ENCODE results near the gene PPAN. TPM values are rescaled to one million over a fixed set of nuclear protein-coding genes. Genes with fewer than 3 reads are reported as not detected.

Gene PPAN
- polyA plus RNA-seq, 6 donors from 2014 or later = 7.8 to 30.7 (median 15.1) TPM

Other genes starting within 250 kb of the PPAN start
- gene OLFM2, start 169.8 kb upstream of the PPAN start, polyA plus RNA-seq (ENCODE audit: low read depth in 6 of 6) = not detected
- gene COL5A3, start 95.9 kb upstream of the PPAN start, polyA plus RNA-seq (ENCODE audit: low read depth in 6 of 6) = not detected
- gene RDH8, start 92.9 kb upstream of the PPAN start, polyA plus RNA-seq (ENCODE audit: low read depth in 6 of 6) = not detected
- 10 to 100 TPM; 14.7 to 37.0 (median 23.8) TPM for gene SHFL, start 20.0 kb upstream of the PPAN start, polyA plus RNA-seq (ENCODE audit: low read depth in 6 of 6)
- gene ANGPTL6, start 3.7 kb upstream of the PPAN start, polyA plus RNA-seq (ENCODE audit: low read depth in 6 of 6) = 1 to 10 TPM in 1 of 6 donors, under 1 TPM in 3, not detected in 2; 0.39 to 1.1 (median 0.65) TPM
- 1 to 10 TPM in 3 of 6 donors, under 1 TPM in 3; 0.69 to 1.2 (median 0.92) TPM for gene P2RY11, start 5.3 kb downstream of the PPAN start, polyA plus RNA-seq (ENCODE audit: low read depth in 6 of 6)
- gene EIF3G, start 13.5 kb downstream of the PPAN start, polyA plus RNA-seq (ENCODE audit: low read depth in 6 of 6) = 100 to 1,000 TPM; 141 to 177 (median 159) TPM
- gene DNMT1, start 88.6 kb downstream of the PPAN start, polyA plus RNA-seq (ENCODE audit: low read depth in 6 of 6) = 10 to 100 TPM; 13.9 to 56.7 (median 31.3) TPM
- gene S1PR2, start 125.0 kb downstream of the PPAN start, polyA plus RNA-seq (ENCODE audit: low read depth in 6 of 6) = under 1 TPM in 4 of 6 donors, not detected in 2; 0.06 to 0.21 (median 0.16) TPM
- gene MRPL4, start 145.9 kb downstream of the PPAN start, polyA plus RNA-seq (ENCODE audit: low read depth in 6 of 6) = 10 to 100 TPM; 23.7 to 34.3 (median 27.4) TPM
- 1 to 10 TPM in 5 of 6 donors, not detected in 1; 2.5 to 4.9 (median 3.8) TPM for gene ICAM1, start 164.8 kb downstream of the PPAN start, polyA plus RNA-seq (ENCODE audit: low read depth in 6 of 6)
- not detected for gene ICAM4, start 180.6 kb downstream of the PPAN start, polyA plus RNA-seq (ENCODE audit: low read depth in 6 of 6)
- gene ICAM5, start 183.6 kb downstream of the PPAN start, polyA plus RNA-seq (ENCODE audit: low read depth in 6 of 6) = not detected
- gene ZGLP1, start 203.5 kb downstream of the PPAN start, polyA plus RNA-seq (ENCODE audit: low read depth in 6 of 6) = under 1 TPM in 2 of 6 donors, not detected in 4; 0.73 to 0.86 TPM
- 10 to 100 TPM; 12.9 to 36.6 (median 15.5) TPM for gene FDX2, start 209.7 kb downstream of the PPAN start, polyA plus RNA-seq (ENCODE audit: low read depth in 6 of 6)
- 10 to 100 TPM; 12.0 to 25.0 (median 15.0) TPM for gene RAVER1, start 227.2 kb downstream of the PPAN start, polyA plus RNA-seq (ENCODE audit: low read depth in 6 of 6)
- gene ICAM3, start 233.3 kb downstream of the PPAN start, polyA plus RNA-seq (ENCODE audit: low read depth in 6 of 6) = 100 to 1,000 TPM; 156 to 235 (median 200) TPM

Measured in naive B cell (primary cell).